Prostate gland (tissue), 2 donors: ENCODE results near the gene TSR2. TPM values are rescaled to one million over a fixed set of nuclear protein-coding genes. Genes with fewer than 3 reads are reported as not detected.

Experiments
- DNase-seq: peaks from one replicate; pipeline ENCODE4 v3.0.0-alpha.2; 2019; ENCODE audit warnings: low spot score
- H3K27ac ChIP-seq, 2 donors: fragments of 200-600 bp; sonication (generic); 2 replicates each; pipeline ENCODE4 v1.5.1; 2017 to 2019
- H3K27me3 ChIP-seq: fragments of 200-600 bp; sonication (generic); replicated peaks from 2 replicates; pipeline ENCODE4 v1.5.1; 2019; ENCODE audit not compliant: insufficient read depth
- H3K36me3 ChIP-seq, 2 donors: fragments of 200-600 bp; sonication (generic); 1 replicate in 1 of 2; 2 replicates in 1 of 2; pipeline versions ENCODE4 v1.5.1 to v1.8.1; 2017 to 2019
- H3K4me1 ChIP-seq: fragments of 200-600 bp; sonication (generic); replicated peaks from 2 replicates; pipeline ENCODE4 v1.5.1; 2019
- H3K4me3 ChIP-seq, 2 donors: fragments of 200-600 bp; sonication (generic); 2 replicates each; pipeline ENCODE4 v1.5.1; 2017 to 2019
- H3K9me3 ChIP-seq: fragments of 200-600 bp; sonication (generic); 2 replicates; pipeline ENCODE4 v1.5.1; 2017
- POLR2A ChIP-seq: fragments of 450-650 bp; IDR thresholded peaks from one replicate; pipeline ENCODE4 v1.6.1; 2016; ENCODE audit warnings: antibody characterized with exemption, mild to moderate bottlenecking
- POLR2AphosphoS5 ChIP-seq: sonication (generic); formaldehyde crosslinking; IDR thresholded peaks from one replicate; pipeline ENCODE4 v1.6.1; 2017; ENCODE audit warnings: antibody characterized with exemption
- WGBS: methylation state at CpG from one replicate; pipeline ENCODE4 v1.1.5; 2018; 5-methylcytosine and 5-hydroxymethylcytosine counted together
- intact Hi-C: fragments of 100-400 bp; cut with DNase I; formaldehyde crosslinking; loops from one replicate; pipeline ENCODE4 v1.14.2; 2022
- total RNA-seq, 2 donors: library from RNA; depleted of rRNA; stranded (reverse); fragments of >200 nt; gene quantifications; one replicate each; pipeline ENCODE4 v1.1.0, GENCODE V29; 2016
- TF ChIP-seq, protein P1 (sequence below), 4 experiments: fragments of 200-600 bp in 2 of 4; fragments of 450-650 bp in 2 of 4; sonication (generic) in 2 of 4; IDR thresholded peaks; 1 replicate in 3 of 4; 2 replicates in 1 of 4; pipeline ENCODE4 v1.5.1; 2016 to 2019; ENCODE audit warnings: antibody characterized with exemption in 4 of 4, mild to moderate bottlenecking in 2 of 4, moderate library complexity in 2 of 4

The TSR2 gene
- total RNA-seq, 2 donors from 2014 or later: 24.4 to 24.7 TPM

DNA sequence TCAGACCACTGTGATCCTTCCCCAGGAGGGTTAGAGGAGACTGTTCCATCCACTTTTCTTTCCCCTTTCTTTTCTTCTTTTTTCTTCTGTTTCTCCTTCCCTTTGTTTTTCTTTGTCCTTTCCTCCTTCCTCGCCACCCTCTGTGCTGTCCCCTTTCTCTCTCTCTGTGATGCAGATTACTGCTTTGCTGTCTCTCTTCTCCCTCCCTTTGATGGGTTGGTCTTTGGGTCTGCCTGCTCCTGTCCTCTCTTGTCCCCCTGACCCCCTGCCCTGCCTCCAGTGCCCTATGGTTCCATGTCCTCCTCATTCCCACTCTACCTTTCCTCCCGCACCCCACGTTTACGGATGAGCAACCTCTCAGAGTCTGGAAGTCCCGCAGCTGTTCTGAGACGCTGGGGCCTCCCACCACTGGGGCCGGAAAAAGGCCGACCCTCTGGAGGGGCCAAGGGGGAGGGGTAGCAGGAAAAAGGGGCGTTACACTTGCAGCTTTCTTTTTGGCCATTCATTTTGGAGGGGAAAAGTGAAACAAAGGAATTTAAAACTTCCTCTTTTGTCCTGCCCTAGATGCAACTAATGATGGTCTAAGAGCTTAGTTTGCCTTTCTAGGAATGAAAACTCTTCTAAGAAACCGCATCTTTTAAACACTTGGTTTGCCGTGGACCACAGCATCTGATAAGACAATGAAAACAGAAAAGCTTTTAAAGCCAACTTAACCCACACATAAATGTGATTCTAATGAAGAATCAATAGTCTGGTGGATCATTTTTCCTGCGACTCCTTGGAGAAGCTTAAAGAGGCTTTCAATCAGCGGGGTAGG, 24.5 kb upstream of the TSR2 start:
- no peaks in the 10 kb centered on the region for H3K36me3 ChIP-seq
- no peak overlapping the region for H3K27ac ChIP-seq
- H3K4me3 ChIP-seq: no peak overlapping the region
- WGBS: 13% methylated on average over 13 of the region's 13 CpGs
- intact Hi-C loops: no loop called here
- H3K4me1 ChIP-seq: no peaks in the 10 kb centered on the region
- DNase-seq: no peak
- no peaks in the 10 kb centered on the region for H3K27me3 ChIP-seq
- TF ChIP-seq POLR2A (no peak), POLR2AphosphoS5 (no peak)
- TF ChIP-seq, protein P1, sequence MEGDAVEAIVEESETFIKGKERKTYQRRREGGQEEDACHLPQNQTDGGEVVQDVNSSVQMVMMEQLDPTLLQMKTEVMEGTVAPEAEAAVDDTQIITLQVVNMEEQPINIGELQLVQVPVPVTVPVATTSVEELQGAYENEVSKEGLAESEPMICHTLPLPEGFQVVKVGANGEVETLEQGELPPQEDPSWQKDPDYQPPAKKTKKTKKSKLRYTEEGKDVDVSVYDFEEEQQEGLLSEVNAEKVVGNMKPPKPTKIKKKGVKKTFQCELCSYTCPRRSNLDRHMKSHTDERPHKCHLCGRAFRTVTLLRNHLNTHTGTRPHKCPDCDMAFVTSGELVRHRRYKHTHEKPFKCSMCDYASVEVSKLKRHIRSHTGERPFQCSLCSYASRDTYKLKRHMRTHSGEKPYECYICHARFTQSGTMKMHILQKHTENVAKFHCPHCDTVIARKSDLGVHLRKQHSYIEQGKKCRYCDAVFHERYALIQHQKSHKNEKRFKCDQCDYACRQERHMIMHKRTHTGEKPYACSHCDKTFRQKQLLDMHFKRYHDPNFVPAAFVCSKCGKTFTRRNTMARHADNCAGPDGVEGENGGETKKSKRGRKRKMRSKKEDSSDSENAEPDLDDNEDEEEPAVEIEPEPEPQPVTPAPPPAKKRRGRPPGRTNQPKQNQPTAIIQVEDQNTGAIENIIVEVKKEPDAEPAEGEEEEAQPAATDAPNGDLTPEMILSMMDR (IDR thresholded peaks at IDR 0.05): no peak
- no peaks in the 10 kb centered on the region for H3K9me3 ChIP-seq

DNA sequence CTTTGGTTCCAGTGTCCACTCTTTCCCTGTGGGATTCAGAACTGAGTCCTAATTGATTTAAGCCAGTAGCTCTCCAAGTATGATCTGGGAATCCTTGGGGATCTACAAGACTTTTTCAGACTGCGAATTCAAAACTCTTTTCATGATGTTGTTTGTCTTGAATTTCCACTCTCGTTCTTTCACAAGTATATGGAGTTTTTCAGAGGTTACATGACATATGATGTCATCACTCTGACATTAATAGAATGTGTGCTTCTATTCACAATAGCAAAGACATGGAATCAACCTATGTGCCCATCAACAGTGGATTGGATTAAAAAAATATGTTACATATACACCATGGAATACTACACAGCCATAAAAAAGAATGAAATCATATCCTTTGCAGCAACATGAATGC, 23.2 kb upstream of the TSR2 start:
- Histone ChIP-seq H3K4me3 (no peak overlapping the region), H3K9me3 (no peaks in the 10 kb centered on the region), H3K36me3 (no peaks in the 10 kb centered on the region), H3K27me3 (no peaks in the 10 kb centered on the region), H3K27ac (no peak overlapping the region), H3K4me1 (no peaks in the 10 kb centered on the region)
- DNase-seq: no peak
- no peak for TF ChIP-seq POLR2AphosphoS5
- intact Hi-C loops: no loop called here
- WGBS: 94% methylated on average over 2 of the region's 2 CpGs

DNA sequence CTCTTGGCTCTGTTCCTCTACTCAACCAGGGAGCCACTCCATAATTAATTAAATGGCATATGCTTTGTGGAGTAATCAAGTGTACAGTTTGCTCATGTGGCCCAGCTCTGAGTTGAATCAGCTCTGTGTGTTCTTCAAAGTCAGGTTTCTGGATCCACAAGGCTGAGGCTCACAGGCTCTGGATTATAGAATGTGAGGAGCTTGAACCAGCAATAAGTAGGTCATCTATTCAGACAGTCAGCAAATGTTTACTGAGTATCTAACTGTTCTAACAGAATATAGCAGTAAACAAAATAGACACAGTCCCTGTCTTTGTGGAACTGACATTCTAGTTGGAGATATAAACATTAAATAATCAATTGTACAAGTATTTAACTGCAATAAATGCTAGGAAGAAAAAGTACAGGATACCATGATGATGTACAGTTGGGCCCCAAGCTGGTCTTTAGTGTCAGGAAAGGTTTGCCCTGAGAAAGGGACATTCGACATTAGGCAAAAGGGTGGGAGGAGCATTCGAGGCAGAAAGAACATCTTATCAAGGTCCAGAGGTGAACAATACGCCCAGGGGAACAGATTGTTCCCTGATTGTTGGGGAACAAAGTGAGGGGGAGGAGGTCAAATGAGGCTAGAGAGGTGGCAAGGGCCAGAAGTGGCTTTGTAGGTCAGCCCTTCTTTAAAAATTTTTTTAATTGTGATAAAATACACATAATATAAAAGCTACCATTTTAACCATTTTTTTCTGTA, 20.5 kb upstream of the TSR2 start:
- H3K27ac ChIP-seq: no peak overlapping the region
- no peak for DNase-seq
- no peaks in the 10 kb centered on the region for H3K9me3 ChIP-seq
- no peaks in the 10 kb centered on the region for H3K27me3 ChIP-seq
- TF ChIP-seq POLR2A (no peak), POLR2AphosphoS5 (no peak)
- TF ChIP-seq, protein P1 (IDR thresholded peaks at IDR 0.05): no peak
- no peak overlapping the region for H3K4me3 ChIP-seq
- WGBS: 40% methylated on average over 3 of the region's 3 CpGs
- intact Hi-C loops: no loop called here
- H3K4me1 ChIP-seq: no peaks in the 10 kb centered on the region
- no peaks in the 10 kb centered on the region for H3K36me3 ChIP-seq

DNA sequence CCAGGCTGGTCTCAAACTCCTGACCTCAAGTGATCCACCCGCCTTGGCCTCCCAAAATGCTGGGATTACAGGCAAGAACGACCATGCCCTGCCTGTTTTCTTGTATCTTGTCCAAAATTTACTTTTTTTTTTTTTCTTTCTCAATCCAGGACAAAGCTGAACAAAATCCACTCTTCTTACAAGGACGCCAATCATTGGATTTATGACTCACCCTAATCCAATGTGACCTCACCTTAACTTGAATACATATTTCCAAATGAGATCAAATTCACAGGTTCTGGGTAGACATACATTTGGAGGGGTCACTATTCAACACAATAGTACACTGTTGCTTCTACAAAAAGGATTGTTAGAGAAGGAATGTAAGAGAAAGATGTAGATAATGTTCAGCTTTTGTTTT, 18.0 kb upstream of the TSR2 start:
- H3K36me3 ChIP-seq: no peaks in the 10 kb centered on the region
- DNase-seq: no peak
- no peaks in the 10 kb centered on the region for H3K9me3 ChIP-seq
- no peak overlapping the region for H3K27ac ChIP-seq
- H3K4me1 ChIP-seq: no peaks in the 10 kb centered on the region
- TF ChIP-seq POLR2A (no peak), POLR2AphosphoS5 (no peak)
- TF ChIP-seq, protein P1 (IDR thresholded peaks at IDR 0.05): no peak
- WGBS: 78% methylated on average over 3 of the region's 3 CpGs
- no peak overlapping the region for H3K4me3 ChIP-seq
- H3K27me3 ChIP-seq: no peaks in the 10 kb centered on the region
- intact Hi-C loops: no loop called here

DNA sequence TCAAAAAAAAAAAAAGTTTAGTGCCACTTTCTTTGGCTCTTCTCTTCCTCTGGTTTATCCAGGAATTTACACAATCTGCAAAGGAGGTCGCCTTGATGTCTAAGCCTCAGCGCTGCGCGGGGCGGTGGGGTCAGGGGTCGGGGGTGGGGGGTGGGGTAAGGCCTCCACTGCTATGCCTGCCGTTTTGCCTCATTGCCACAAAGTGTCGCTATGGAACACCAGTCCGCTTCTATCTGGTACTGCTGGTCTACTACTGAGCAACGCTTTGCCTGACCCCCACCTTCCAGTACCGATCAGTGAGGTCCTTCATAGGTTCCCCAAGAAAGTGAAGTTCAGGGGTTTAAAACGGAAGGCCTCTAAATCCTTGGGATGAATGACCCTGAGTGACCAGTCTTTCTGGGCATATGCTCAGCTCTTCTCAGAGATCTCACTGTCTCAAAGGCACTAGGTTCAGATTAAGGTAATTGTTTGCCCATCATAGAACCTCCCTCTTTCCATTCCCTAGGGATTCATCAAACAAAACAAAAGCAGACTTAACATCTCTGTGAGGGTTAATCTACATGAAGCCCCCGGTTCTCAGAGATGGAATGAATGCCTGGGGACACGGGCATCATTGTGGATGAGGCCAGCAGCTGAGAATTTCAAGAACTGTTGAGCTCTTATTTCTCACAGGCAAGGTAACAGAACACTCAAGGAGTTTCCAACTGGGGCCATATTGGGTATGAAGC, 16.9 kb upstream of the TSR2 start:
- H3K36me3 ChIP-seq: no peaks in the 10 kb centered on the region
- no peaks in the 10 kb centered on the region for H3K27me3 ChIP-seq
- intact Hi-C loops: no loop called here
- no peaks in the 10 kb centered on the region for H3K4me1 ChIP-seq
- DNase-seq: no peak
- H3K4me3 ChIP-seq: no peak overlapping the region
- H3K9me3 ChIP-seq: no peaks in the 10 kb centered on the region
- no peak for TF ChIP-seq POLR2AphosphoS5
- no peak for TF ChIP-seq POLR2A
- TF ChIP-seq, protein P1 (IDR thresholded peaks at IDR 0.05): no peak
- 48% methylated on average over 14 of the region's 14 CpGs for WGBS
- H3K27ac ChIP-seq: no peak overlapping the region
